HL-60 (cell line): ENCODE data around the gene AEBP2.

Experiments
- DNase-seq, 2 experiments: peaks; one replicate each; pipeline ENCODE4 v3.0.0-alpha.2; 2010 to 2020; ENCODE audit warnings: low read depth in 1 of 2, low spot score in 1 of 2
- H3K27ac ChIP-seq: fragments of 250-450 bp; sonication (Bioruptor Pico); replicated peaks from 2 replicates; pipeline ENCODE4 v1.5.1; 2020; ENCODE audit warnings: mild to moderate bottlenecking, moderate library complexity
- H3K27me3 ChIP-seq: fragments of 250-450 bp; sonication (Bioruptor Pico); 2 replicates; pipeline ENCODE4 v1.5.1; 2021; ENCODE audit warnings: mild to moderate bottlenecking, moderate library complexity; ENCODE audit not compliant: insufficient read depth, poor library complexity, severe bottlenecking
- H3K4me3 ChIP-seq: replicated peaks from 2 replicates; pipeline ENCODE4 v1.5.1; 2011; ENCODE audit warnings: mild to moderate bottlenecking, control low read depth, low read length; ENCODE audit not compliant: insufficient read depth
- CTCF ChIP-seq: IDR thresholded peaks from one replicate; pipeline ENCODE4 v1.5.1; 2011; ENCODE audit warnings: low read length, control low read depth, inconsistent platforms; ENCODE audit not compliant: insufficient read depth
- GABPA ChIP-seq: IDR thresholded peaks from 2 replicates; pipeline ENCODE4 v1.6.1; 2012; ENCODE audit warnings: low read depth
- POLR2AphosphoS5 ChIP-seq: IDR thresholded peaks from 2 replicates; pipeline ENCODE4 v1.6.1; 2012; ENCODE audit warnings: low read depth
- REST ChIP-seq: IDR thresholded peaks from 2 replicates; pipeline ENCODE4 v1.6.1; 2012; ENCODE audit warnings: low read depth; ENCODE audit not compliant: insufficient replicate concordance
- SPI1 ChIP-seq: IDR thresholded peaks from 2 replicates; pipeline ENCODE4 v1.6.1; 2012; ENCODE audit warnings: low read depth, mild to moderate bottlenecking, borderline replicate concordance

AEBP2 gene

GRCh38 chr12:19507823-19508222 is 68.5 kb downstream of the AEBP2 start:
- no peaks in the 10 kb centered on the region for H3K27me3 ChIP-seq
- H3K4me3 ChIP-seq: no peak overlapping the region
- TF ChIP-seq POLR2AphosphoS5: no peak
- no peak for TF ChIP-seq GABPA
- TF ChIP-seq SPI1: no peak
- no peak for TF ChIP-seq REST
- no peak for TF ChIP-seq CTCF
- no peak for DNase-seq
- H3K27ac ChIP-seq: no peak overlapping the region

GRCh38 chr12:19510461-19510860 is 71.2 kb downstream of the AEBP2 start:
- Histone ChIP-seq H3K27ac (no peak overlapping the region), H3K27me3 (no peaks in the 10 kb centered on the region), H3K4me3 (no peak overlapping the region)
- TF ChIP-seq POLR2AphosphoS5: no peak
- no peak for TF ChIP-seq SPI1
- TF ChIP-seq GABPA: no peak
- TF ChIP-seq CTCF: no peak
- TF ChIP-seq REST: no peak
- DNase-seq: no peak

GRCh38 chr12:19515179-19515578 is 75.9 kb downstream of the AEBP2 start:
- no peak for TF ChIP-seq CTCF
- no peak for TF ChIP-seq SPI1
- Histone ChIP-seq H3K27ac (no peak overlapping the region), H3K27me3 (no peaks in the 10 kb centered on the region), H3K4me3 (no peak overlapping the region)
- DNase-seq: no peak

- Histone ChIP-seq H3K27me3 (no peaks in the 10 kb centered on the region), H3K27ac (no peak overlapping the region)
Observed at GRCh38 chr12:19517583-19517982, 78.3 kb downstream of the AEBP2 start.

More at GRCh38 chr12:19517583-19517982, 78.3 kb downstream of the AEBP2 start:
- TF ChIP-seq SPI1 (no peak), CTCF (no peak), REST (no peak), GABPA (no peak), POLR2AphosphoS5 (no peak)
- H3K4me3 ChIP-seq: no peak overlapping the region
- DNase-seq: no peak
